HepG2 (cell line): ENCODE measurements around the gene PEAK1. TPM values are rescaled to one million over a fixed set of nuclear protein-coding genes. Genes with fewer than 3 reads are reported as not detected.

Experiments
- ATAC-seq: fragments of 200-7000 bp; cut with Tn5 transposase; 3 replicates; pipeline ENCODE4 v1.9.1; 2020; ENCODE audit warnings: mild to moderate bottlenecking, moderate library complexity
- BruUV-seq: library from RNA; stranded (reverse); fragments of 400-500 nt; replicated peaks from 2 replicates; lab custom pipeline; 2021; lab: Mats Ljungman, UMichigan
- CTCF ChIA-PET: fragments of 300-600 bp; formaldehyde crosslinking; extraction: SDS; loops from one replicate; lab custom pipeline; 2021; ENCODE audit warnings: low total read pairs, inconsistent platforms, low intra/inter-chr PET ratio; lab: Yijun Ruan, JAX
- POLR2A ChIA-PET: fragments of 350-600 bp; sonication (Branson Sonifier 250); formaldehyde crosslinking; loops from one replicate; lab custom pipeline; 2020; ENCODE audit warnings: antibody characterized with exemption, inconsistent platforms; lab: Yijun Ruan, JAX
- DNase-seq: peaks from one replicate; pipeline ENCODE4 v3.0.0-alpha.2; 2015; ENCODE audit warnings: low spot score
- FAIRE-seq: peaks from 3 replicates; lab custom pipeline; 2011; peaks lifted over from hg19 to GRCh38; lab: Jason Lieb, UNC
- H2AFZ ChIP-seq: one replicate; pipeline ENCODE4 v1.6.1; 2011; ENCODE audit warnings: low read length, inconsistent platforms
- H3K27ac ChIP-seq: fragments of 300-600 bp; 3 replicates; pipeline ENCODE4 v1.8.0; 2011; ENCODE audit warnings: mixed run types, mild to moderate bottlenecking, mixed read lengths, low read length, inconsistent platforms; ENCODE audit not compliant: insufficient read depth; ENCODE audit errors: extremely low read length
- H3K27me3 ChIP-seq, 2 experiments: fragments of 200-600 bp in 1 of 2; 2 replicates in 1 of 2; 3 replicates in 1 of 2; pipeline versions ENCODE4 v1.6.0 to v1.8.0; 2011; ENCODE audit warnings: low read length in 2 of 2, mild to moderate bottlenecking in 2 of 2, moderate library complexity in 2 of 2, inconsistent platforms in 1 of 2; ENCODE audit not compliant: insufficient read depth in 2 of 2, control insufficient read depth in 1 of 2
- H3K36me3 ChIP-seq, 2 experiments: fragments of 200-600 bp in 1 of 2; replicated peaks in 1 of 2; 2 replicates in 1 of 2; 3 replicates in 1 of 2; pipeline versions ENCODE4 v1.5.1 to v1.8.0; 2011; ENCODE audit warnings: low read length in 2 of 2, inconsistent platforms in 1 of 2; ENCODE audit not compliant: insufficient read depth in 2 of 2, control insufficient read depth in 1 of 2
- H3K4me1 ChIP-seq: 2 replicates; pipeline ENCODE4 v1.5.1; 2012; ENCODE audit warnings: low read length, inconsistent platforms; ENCODE audit not compliant: insufficient read depth
- H3K4me2 ChIP-seq: 2 replicates; pipeline ENCODE4 v1.6.0; 2011; ENCODE audit warnings: low read depth, low read length, inconsistent platforms
- H3K4me3 ChIP-seq, 3 experiments: fragments of 200-600 bp in 1 of 3; sonication (generic), shearing (Covaris generic) in 1 of 3; replicated peaks in 1 of 3; 2 replicates each; pipeline ENCODE4 v1.5.1; 2011 to 2016; ENCODE audit warnings: low read length in 3 of 3, inconsistent platforms in 2 of 3, low read depth in 2 of 3, mild to moderate bottlenecking in 2 of 3, control low read depth in 1 of 3, mixed read lengths in 1 of 3; ENCODE audit not compliant: insufficient read depth in 1 of 3
- H3K79me2 ChIP-seq: one replicate; pipeline ENCODE4 v1.6.1; 2011; ENCODE audit warnings: low read length, inconsistent platforms; ENCODE audit not compliant: insufficient read depth
- H3K9ac ChIP-seq: 2 replicates; pipeline ENCODE4 v1.6.0; 2011; ENCODE audit warnings: mild to moderate bottlenecking, low read depth, low read length, inconsistent platforms; ENCODE audit not compliant: insufficient read depth
- H3K9me3 ChIP-seq: 2 replicates; pipeline ENCODE4 v1.5.1; 2012; ENCODE audit warnings: mild to moderate bottlenecking, low read length
- H4K20me1 ChIP-seq: 2 replicates; pipeline ENCODE4 v1.6.0; 2011; ENCODE audit warnings: inconsistent platforms, mild to moderate bottlenecking, low read length, moderate library complexity; ENCODE audit not compliant: insufficient read depth
- ARID4A ChIP-seq: sonication (generic); formaldehyde crosslinking; IDR thresholded peaks from 2 replicates; pipeline ENCODE4 v1.5.0; 2020; ENCODE audit warnings: mild to moderate bottlenecking, missing genetic modification reagents, borderline replicate concordance
- FOSL2 ChIP-seq: sonication (generic); formaldehyde crosslinking; IDR thresholded peaks from 2 replicates; pipeline ENCODE4 v1.4.0; 2020; ENCODE audit warnings: missing genetic modification reagents
- MYC ChIP-seq: sonication (generic); formaldehyde crosslinking; IDR thresholded peaks from 2 replicates; pipeline ENCODE4 v1.9.0; 2021; ENCODE audit warnings: missing genetic modification reagents, borderline replicate concordance
- NFE2 ChIP-seq: sonication (generic); formaldehyde crosslinking; IDR thresholded peaks from 2 replicates; pipeline ENCODE4 v1.4.0; 2020; ENCODE audit warnings: missing genetic modification reagents
- ZFX ChIP-seq: sonication (generic); formaldehyde crosslinking; IDR thresholded peaks from 2 replicates; pipeline ENCODE4 v1.4.0; 2020; ENCODE audit warnings: mild to moderate bottlenecking, low read depth, missing genetic modification reagents, moderate library complexity
- ZNF12 ChIP-seq: sonication (generic); formaldehyde crosslinking; IDR thresholded peaks from 2 replicates; pipeline ENCODE4 v1.5.0; 2020; ENCODE audit warnings: missing genetic modification reagents
- WGBS: methylation state at CpG from one replicate; pipeline ENCODE4 v1.1.6; 2017; ENCODE audit warnings: low lambda C conversion rate; 5-methylcytosine and 5-hydroxymethylcytosine counted together
- in situ Hi-C: cut with HindIII; loops from 2 replicates; pipeline ENCODE4 v1.10.0; 2017; ENCODE audit warnings: low pct_unique_long_range_greater_than_20kb; ENCODE audit not compliant: extremely low pct_ligation_motif_present
- intact Hi-C: fragments of 100-400 bp; cut with micrococcal nuclease; formaldehyde crosslinking; loops from one replicate; pipeline ENCODE4 v1.10.0; 2022; ENCODE audit not compliant: unreplicated experiment
- polyA plus RNA-seq, 8 experiments: library from polyadenylated mRNA; depleted of rRNA in 3 of 8; stranded (reverse) in 7 of 8; unstranded in 1 of 8; fragments of >200 nt; fragmentation: Illumina TruSeq in 4 of 8; extraction: Trizol in 4 of 8; gene quantifications; 2 replicates each; pipeline versions ENCODE4 v1.2.1 to v1.2.3, GENCODE V29; 2011 to 2016; ENCODE audit warnings: low read depth in 4 of 8, missing spikeins in 1 of 8, mixed read lengths in 1 of 8; ENCODE audit not compliant: insufficient read depth in 1 of 8
- total RNA-seq, 5 experiments: library from RNA; depleted of rRNA; stranded (reverse); fragments of >200 nt; fragmentation: Illumina TruSeq; extraction: Trizol; gene quantifications; 2 replicates each; pipeline ENCODE4 v1.2.3, GENCODE V29; 2016; ENCODE audit warnings: low read depth in 1 of 5

Gene PEAK1
- total and polyA plus RNA-seq, 2 of the 13 experiments (the other 11 are each of a cell fraction or from before 2014, with no cell fraction given) = 6.0 to 6.6 TPM

GRCh38 chr15:77085297-77085696 is 334.6 kb downstream of the PEAK1 start:
- intact Hi-C loops (no loop called here), in situ Hi-C loops (no loop called here)
- Histone ChIP-seq H3K79me2 (no peaks in the 10 kb centered on the region), H3K36me3 (no peaks in the 10 kb centered on the region), H3K4me1 (peaks cover 18% of the 10 kb centered on the region), H3K4me3 (no peak overlapping the region), H2AFZ (no peak overlapping the region), H4K20me1 (no peaks in the 10 kb centered on the region), H3K27ac (no peak overlapping the region), H3K9me3 (no peaks in the 10 kb centered on the region), H3K27me3 (peaks cover 0 to 8% of the 10 kb centered on the region in 2 experiments; a peak in 1 of 5 replicates), H3K9ac (no peak overlapping the region), H3K4me2 (no peak overlapping the region)
- ChIA-PET CTCF (no interaction called here), POLR2A (no interaction called here)
- TF ChIP-seq NFE2 (CRISPR knock-in tag) = peak; percentile 20; the same call in 1 of the 2 replicates
- 0 out of 2 replicates have a peak, but pooled peaks have one; percentile 12 for TF ChIP-seq ZNF12 (CRISPR knock-in tag)
- TF ChIP-seq FOSL2 (CRISPR knock-in tag) = peak; percentile 44
- no peak for TF ChIP-seq MYC
- DNase-seq (no peak), ATAC-seq (no peak), FAIRE-seq (no peak)
- 25% methylated on average over 2 of the region's 2 CpGs for WGBS
- BruUV-seq = no TSS peak

- peaks cover 18% of the 10 kb centered on the region for H3K4me1 ChIP-seq
- H3K27ac ChIP-seq = no peak overlapping the region
- no TSS peak for BruUV-seq
- intact Hi-C loops = no loop called here
- no peaks in the 10 kb centered on the region for H3K36me3 ChIP-seq
- FAIRE-seq (no peak), ATAC-seq (peak; percentile 30; the same call in 2 of the 3 replicates), DNase-seq (no peak)
- peak overlapping the region; percentile 72; the same call in 1 of the 2 replicates for H3K4me2 ChIP-seq
- in situ Hi-C loops = no loop called here
- no peak for TF ChIP-seq ARID4A (CRISPR knock-in tag)
- TF ChIP-seq ZFX (CRISPR knock-in tag) = 0 out of 2 replicates have a peak, but pooled peaks have one; percentile 8
- H3K27me3 ChIP-seq = peaks cover 0 to 8% of the 10 kb centered on the region in 2 experiments; a peak in 1 of 5 replicates
- no peak overlapping the region for H2AFZ ChIP-seq
- CTCF ChIA-PET = no interaction called here
- WGBS = 73% methylated on average over 8 of the region's 8 CpGs
- no peak overlapping the region for H3K9ac ChIP-seq
- H3K79me2 ChIP-seq = no peaks in the 10 kb centered on the region
- H4K20me1 ChIP-seq = no peaks in the 10 kb centered on the region
- no peaks in the 10 kb centered on the region for H3K9me3 ChIP-seq
- POLR2A ChIA-PET = interaction anchor here (0.7 kb wide), 1 partner anchor 13 kb away, joined by 5 read pairs; the partner anchor contains the start of gene TSPAN3
- H3K4me3 ChIP-seq = peak overlapping the region in 1 of 3 experiments; percentile 61; a peak in 1 of 6 replicates
Measured at GRCh38 chr15:77084436-77084835, 335.5 kb downstream of the PEAK1 start.
